Fibroblast of pulmonary artery (primary cell): Measurements from ENCODE around the gene HSP90AA1.

Source experiments
- DNase-seq: peaks from one replicate; pipeline ENCODE4 v3.0.0-alpha.2; 2010; ENCODE audit warnings: low read depth
- H3K4me3 ChIP-seq: replicated peaks from 2 replicates; pipeline ENCODE4 v1.5.1; 2011; ENCODE audit warnings: low read depth, mild to moderate bottlenecking, control low read depth, low read length, moderate library complexity
- TF ChIP-seq, protein P1 (sequence below): IDR thresholded peaks from 2 replicates; pipeline ENCODE4 v1.5.1; 2011; ENCODE audit warnings: mild to moderate bottlenecking, control low read depth, low read length, inconsistent platforms; ENCODE audit errors: missing control alignments

HSP90AA1 gene

DNA sequence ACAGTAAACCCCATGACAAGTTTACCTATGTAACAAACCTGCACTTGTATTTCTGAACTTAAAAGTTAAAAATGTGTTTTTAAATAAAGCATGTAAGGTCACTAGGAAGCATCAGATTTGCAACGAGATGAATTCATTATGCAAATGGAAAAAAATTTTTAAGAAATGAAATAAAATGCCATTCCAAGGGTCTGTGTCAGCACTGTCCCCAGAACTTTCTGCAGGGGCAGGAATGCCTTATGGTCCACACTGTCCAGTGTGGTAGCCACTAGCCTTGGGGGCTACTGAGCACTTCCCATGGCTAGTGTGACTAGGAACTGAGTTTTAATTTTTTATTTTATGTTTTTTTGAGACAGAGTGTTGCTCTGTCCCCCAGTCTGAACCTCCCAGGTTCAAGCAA lies 49.2 kb downstream of the HSP90AA1 start:
- DNase-seq: no peak
- H3K4me3 ChIP-seq: no peak overlapping the region
- TF ChIP-seq, protein P1, sequence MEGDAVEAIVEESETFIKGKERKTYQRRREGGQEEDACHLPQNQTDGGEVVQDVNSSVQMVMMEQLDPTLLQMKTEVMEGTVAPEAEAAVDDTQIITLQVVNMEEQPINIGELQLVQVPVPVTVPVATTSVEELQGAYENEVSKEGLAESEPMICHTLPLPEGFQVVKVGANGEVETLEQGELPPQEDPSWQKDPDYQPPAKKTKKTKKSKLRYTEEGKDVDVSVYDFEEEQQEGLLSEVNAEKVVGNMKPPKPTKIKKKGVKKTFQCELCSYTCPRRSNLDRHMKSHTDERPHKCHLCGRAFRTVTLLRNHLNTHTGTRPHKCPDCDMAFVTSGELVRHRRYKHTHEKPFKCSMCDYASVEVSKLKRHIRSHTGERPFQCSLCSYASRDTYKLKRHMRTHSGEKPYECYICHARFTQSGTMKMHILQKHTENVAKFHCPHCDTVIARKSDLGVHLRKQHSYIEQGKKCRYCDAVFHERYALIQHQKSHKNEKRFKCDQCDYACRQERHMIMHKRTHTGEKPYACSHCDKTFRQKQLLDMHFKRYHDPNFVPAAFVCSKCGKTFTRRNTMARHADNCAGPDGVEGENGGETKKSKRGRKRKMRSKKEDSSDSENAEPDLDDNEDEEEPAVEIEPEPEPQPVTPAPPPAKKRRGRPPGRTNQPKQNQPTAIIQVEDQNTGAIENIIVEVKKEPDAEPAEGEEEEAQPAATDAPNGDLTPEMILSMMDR: no peak

DNA sequence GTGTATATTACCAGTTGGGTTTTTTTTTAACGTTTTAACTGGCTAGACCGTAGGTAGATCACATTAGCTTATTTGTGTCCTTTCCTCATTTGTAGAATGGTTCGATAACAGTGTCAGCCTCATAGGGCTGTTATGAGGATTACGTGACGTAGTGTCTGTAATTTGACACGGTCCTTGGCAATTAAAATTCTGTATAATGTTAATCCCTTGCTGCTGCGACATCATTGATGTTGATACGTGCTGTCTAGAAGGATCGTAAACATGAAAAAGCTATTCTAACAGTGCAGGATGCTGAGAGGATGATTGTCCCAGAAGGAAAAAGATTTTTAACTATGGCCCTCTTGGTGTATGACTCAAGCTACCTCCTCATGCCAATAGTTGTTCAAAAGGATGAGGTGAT lies 50.9 kb downstream of the HSP90AA1 start:
- no peak overlapping the region for H3K4me3 ChIP-seq
- DNase-seq: no peak
- TF ChIP-seq, protein P1: no peak

GRCh38 chr14:102034301-102034700 lies 52.5 kb downstream of the HSP90AA1 start:
- TF ChIP-seq, protein P1: no peak
- DNase-seq: no peak
- H3K4me3 ChIP-seq: no peak overlapping the region

DNA sequence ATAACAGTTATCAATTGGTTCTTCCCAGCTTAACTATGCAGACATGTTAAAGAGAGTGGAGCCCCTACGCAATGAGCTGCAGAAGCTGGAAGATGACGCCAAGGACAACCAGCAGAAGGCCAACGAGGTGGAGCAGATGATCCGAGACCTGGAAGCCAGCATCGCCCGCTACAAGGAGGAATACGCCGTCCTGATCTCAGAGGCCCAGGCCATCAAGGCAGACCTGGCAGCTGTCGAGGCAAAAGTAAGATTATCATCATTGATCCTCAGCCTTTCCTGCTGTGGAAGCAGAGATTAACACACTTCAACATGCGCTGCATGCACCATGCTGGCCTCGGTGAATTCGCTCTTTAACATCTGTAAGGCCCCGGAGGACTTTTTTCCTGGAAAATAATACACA lies 53.6 kb downstream of the HSP90AA1 start:
- DNase-seq: no peak
- TF ChIP-seq, protein P1: no peak
- no peak overlapping the region for H3K4me3 ChIP-seq
